Activated naive CD4-positive, alpha-beta T cell (primary cell): ENCODE data around the gene NCOA3.

Experiments used
- DNase-seq, 4 experiments: peaks; one replicate each; lab custom pipeline; 2025; lab: John Stamatoyannopoulos, UW

The NCOA3 gene

DNA sequence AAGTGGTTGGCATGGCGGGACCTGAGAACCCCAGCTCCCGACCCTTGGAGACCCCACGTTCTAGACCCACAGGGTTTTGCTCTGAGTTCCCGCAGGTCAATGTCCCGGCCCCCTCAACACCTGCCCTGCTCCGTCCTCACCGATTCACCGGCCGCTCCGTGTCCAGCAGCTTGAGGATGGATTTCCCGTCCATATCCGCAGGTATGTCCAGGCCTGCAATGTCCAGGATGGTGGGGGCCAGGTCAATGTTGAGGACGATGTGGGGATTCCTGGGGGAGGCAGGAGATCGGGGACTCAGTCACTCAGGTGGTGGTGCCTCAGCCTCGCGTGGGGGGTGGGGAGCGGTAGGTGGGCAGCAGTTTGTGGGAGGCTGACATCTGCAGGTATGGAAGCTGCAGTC lies 176.8 kb downstream of the NCOA3 start:
- DNase-seq = no peak

DNA sequence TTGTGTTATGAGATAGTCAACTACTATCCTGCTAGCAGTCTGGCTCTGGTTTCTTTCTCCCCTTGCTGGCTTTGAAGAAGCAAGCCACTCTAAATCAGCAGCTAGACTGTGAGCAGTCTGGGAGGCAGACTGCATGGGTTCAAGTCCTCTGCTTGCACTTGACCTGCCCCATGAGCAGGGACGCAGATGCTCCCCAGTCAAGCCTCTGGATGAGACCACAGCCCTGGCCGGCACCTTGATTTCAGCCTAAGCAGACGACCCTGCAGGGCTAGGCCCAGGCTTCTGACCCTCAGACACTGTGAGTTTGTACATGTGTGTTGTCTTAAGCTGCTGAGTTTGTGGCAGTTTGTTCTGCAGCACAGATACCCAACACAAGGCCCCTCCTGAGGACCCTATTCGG lies 177.8 kb downstream of the NCOA3 start:
- no peak for DNase-seq

- DNase-seq = no peak
Measured at GRCh38 chr20:47680804-47681529, 179.3 kb downstream of the NCOA3 start.

DNA sequence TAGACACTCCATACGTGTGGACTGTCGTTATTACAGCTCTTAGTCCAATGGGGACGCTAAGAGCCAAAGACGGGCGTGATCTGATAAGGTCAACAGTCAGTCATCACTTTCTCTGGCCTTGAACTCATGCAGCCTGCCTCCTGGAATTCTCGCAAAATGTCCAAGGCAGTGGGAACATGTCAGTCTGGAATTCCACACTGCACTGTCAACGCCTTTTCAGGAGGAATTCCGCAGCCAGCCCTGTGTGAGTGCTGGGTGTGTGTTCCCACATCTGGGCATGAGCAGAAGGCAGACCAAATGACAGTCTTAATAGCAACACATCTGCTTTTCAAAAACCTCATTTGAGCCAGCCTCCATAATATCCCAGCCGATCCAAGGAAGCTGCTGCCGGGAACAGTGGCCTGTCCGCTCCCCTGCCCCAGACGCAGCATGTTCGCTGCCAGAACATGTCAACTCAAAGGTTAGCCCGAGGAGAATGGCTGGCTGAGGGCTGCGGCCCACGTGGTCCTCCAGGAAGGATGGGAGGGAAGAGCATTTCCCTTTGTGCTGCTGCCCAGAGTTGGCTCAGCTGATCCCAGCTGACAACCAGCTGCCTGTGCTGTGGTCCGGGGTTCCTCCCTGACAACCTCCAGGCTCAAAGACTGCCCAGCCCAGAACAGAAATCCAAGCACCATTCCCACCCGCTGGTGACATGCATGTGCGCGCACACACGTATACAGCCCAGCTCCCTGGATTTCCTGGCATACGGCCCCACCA lies 180.5 kb downstream of the NCOA3 start:
- no peak for DNase-seq

GRCh38 chr20:47682916-47683315 lies 181.2 kb downstream of the NCOA3 start:
- DNase-seq = no peak

DNA sequence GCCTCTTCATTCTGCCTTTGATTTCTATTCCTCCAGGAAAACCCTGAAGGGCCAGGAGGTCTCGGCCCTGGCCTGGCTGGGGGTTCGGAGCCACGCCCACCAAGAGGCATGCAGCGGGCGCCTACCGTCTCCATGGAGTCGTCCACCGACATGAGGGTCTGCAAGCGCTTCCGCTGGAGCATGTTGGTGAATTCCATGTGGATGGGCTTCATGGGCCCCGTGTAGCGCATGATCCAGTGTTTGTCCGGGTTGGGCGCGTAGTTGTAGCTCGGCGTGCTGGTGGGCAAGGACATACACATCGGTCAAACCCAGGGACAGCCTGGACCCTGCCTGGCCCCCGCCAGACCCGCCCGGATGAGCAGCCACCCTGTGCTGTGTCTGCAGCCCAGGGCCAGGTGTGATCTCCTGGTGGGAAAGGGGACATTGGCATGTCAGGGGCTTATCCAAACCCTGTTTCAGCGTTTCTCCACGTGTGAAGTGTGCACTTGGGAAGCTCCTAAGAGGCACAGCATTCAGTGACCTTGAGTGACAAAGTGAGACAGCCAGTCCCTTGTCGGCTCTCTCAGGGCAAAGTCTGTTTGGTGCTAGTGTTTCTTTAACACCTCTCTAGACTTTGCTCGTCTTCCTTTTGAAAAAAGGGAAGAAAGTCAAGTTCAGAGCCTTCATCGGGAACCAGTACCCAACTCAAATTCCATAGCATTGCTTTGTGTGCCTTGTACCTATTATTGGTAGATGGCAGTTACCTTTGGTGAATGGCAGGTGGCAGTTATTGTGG lies 182.8 kb downstream of the NCOA3 start:
- DNase-seq = no peak

GRCh38 chr20:47686545-47686944 lies 184.9 kb downstream of the NCOA3 start:
- DNase-seq = no peak

- DNase-seq = no peak
Measured at GRCh38 chr20:47687095-47687987, 185.7 kb downstream of the NCOA3 start.

DNA sequence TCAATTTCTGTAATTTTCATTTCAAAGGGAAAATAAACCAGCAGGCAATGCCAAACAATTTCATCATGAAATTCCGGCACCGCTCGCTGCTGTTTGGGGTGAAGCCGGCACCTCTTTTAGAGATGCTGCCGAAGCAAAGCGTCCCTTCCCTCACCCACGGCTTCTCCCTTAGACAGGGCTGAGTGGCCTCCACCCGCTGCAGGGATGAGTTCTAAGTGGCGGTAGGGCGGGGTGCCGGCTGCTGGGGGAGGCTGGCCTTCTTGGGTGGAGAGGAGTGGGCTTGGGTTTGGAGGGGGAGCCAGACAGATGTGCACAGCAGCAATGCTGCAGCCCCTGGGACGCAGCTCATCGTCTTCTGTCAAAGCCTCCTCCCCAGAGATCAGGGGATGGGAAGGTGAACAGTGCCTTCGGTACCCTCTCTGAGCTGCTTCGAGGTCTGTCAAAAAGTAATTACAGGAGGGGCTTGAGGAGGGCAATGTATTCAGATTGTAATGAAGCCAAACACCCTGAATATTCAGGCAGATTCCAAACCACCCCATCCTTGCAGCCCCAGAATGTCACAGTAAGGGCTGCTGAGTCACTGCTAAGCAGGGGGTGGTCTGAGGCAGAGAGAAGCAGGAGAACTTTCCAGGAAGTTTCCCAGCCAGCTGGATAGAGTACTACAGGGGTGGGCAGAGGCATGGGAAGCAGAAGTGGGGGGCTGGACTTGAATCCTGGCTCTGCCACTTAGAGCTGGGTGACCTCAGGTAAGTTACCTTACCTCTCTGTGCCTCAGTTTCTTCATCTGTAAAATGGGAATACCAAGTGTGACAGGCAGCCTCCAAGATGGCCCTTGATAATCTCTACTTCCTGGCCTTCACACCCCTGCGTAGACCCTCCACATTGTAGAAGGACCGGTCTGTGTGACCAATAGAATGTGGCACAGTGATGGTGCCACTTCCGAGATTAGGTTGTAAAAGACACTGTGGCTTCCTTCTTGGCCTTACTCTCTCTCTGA lies 187.0 kb downstream of the NCOA3 start:
- DNase-seq = no peak

DNA sequence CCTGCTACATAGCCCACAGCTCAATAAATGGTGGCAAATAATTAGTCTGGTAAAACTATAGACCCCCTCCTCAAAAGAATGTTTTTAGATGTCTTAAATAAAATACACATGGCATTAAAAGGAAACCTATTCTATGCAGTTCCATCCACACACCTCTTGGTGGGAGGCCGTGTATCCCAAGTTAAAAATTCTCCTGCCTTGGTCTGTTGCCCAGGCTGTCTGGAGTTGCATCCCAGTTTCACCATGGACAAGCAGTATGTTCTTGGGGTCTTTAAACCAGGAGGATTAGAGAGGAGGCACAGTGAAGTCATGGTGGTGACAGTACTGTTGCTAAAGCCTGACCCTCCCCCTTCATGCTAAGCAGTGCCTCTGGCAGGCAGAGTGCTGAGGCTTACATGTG lies 188.0 kb downstream of the NCOA3 start:
- no peak for DNase-seq

GRCh38 chr20:47691625-47692024 lies 189.9 kb downstream of the NCOA3 start:
- no peak for DNase-seq

- no peak for DNase-seq
Measured at GRCh38 chr20:47694021-47694818, 192.5 kb downstream of the NCOA3 start.

DNA sequence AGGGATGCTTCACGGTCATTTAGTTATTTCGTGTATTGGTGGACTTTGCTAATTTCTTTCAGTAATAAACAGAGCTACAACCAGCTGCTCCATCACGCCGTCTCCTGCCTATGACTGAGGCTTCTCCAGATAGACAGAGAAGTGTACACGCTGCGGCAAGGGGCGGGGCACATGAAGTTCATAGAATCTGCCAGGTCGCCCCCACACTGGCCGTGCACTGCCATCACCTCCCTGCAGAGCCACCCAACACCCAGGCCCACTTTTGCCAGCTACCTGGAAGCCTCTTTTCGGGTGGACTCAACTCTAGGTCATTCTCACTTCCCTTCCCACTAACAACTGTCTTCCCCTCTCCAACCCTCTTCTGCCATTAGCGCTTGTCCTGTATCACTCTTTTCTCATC lies 195.2 kb downstream of the NCOA3 start:
- DNase-seq = no peak

- no peak for DNase-seq
Measured at GRCh38 chr20:47698142-47698541, 196.5 kb downstream of the NCOA3 start.

- DNase-seq = no peak
Measured at GRCh38 chr20:47699818-47700217, 198.1 kb downstream of the NCOA3 start.

DNA sequence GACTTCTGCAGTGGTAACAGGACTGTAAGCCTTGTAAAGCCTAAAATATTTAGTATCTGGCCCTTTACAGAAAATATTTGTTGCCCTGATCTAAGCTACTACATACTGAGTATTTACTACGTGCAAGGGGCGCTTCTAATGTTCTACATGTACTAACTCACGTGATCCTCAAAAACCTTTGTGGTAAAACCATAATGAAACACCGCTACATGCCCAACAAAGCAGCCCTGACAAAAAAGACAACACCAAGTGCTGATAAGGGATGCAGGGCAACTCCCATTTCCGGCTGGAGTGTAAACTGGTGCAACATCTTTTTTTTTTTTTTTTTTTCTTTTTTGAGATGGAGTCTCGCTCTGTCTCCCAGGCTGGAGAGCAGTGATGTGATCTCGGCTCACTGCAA lies 198.6 kb downstream of the NCOA3 start:
- no peak for DNase-seq

GRCh38 chr20:47701612-47702011 lies 199.9 kb downstream of the NCOA3 start:
- DNase-seq = no peak

- no peak for DNase-seq
Measured at GRCh38 chr20:47703748-47704147, 202.1 kb downstream of the NCOA3 start.

DNA sequence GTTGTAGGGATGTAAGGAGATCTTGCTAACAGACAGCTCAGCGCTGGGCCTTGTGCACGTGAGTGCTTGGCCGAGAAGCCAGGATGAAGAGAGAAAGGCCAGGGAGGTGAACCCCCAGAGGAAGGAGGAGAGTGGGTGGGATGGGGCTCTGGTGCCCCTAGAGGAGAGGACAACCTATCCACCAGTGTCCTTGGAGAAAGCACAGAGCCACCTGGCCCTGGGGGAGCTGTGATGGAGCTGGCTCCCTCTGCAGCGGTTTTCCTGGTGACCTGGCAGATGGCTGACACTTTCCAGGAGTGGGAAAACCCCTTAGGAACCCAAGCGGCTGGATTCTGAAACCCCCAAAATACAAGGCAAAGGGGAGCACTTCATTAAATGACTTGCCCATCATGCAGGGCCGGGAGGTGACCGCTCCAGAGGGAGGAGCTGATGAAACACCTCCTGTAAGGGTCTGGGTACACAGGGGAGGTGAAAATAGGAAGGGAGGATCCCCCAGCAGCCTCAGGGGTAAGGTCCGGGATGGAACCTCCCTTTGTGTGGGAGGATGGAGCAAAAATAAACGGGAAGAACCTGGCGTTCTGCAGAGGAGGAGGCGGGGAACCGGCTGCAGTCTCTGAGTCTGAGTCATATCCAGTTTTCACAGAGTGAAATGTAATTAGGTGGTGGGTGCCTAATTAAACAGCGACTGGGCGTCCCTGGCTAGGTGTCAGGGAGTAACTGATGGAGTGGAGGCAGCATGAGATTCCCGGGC lies 203.2 kb downstream of the NCOA3 start:
- no peak for DNase-seq
